Measurements from ENCODE around the gene SESTD1. TPM values are rescaled to one million over a fixed set of nuclear protein-coding genes. Genes with fewer than 3 reads are reported as not detected.
A peak's percentile ranks its signal among the peaks of the same experiment; 100 is the strongest.

The SESTD1 gene, protein sequence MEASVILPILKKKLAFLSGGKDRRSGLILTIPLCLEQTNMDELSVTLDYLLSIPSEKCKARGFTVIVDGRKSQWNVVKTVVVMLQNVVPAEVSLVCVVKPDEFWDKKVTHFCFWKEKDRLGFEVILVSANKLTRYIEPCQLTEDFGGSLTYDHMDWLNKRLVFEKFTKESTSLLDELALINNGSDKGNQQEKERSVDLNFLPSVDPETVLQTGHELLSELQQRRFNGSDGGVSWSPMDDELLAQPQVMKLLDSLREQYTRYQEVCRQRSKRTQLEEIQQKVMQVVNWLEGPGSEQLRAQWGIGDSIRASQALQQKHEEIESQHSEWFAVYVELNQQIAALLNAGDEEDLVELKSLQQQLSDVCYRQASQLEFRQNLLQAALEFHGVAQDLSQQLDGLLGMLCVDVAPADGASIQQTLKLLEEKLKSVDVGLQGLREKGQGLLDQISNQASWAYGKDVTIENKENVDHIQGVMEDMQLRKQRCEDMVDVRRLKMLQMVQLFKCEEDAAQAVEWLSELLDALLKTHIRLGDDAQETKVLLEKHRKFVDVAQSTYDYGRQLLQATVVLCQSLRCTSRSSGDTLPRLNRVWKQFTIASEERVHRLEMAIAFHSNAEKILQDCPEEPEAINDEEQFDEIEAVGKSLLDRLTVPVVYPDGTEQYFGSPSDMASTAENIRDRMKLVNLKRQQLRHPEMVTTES
- 70.9 TPM for total RNA-seq

DNA sequence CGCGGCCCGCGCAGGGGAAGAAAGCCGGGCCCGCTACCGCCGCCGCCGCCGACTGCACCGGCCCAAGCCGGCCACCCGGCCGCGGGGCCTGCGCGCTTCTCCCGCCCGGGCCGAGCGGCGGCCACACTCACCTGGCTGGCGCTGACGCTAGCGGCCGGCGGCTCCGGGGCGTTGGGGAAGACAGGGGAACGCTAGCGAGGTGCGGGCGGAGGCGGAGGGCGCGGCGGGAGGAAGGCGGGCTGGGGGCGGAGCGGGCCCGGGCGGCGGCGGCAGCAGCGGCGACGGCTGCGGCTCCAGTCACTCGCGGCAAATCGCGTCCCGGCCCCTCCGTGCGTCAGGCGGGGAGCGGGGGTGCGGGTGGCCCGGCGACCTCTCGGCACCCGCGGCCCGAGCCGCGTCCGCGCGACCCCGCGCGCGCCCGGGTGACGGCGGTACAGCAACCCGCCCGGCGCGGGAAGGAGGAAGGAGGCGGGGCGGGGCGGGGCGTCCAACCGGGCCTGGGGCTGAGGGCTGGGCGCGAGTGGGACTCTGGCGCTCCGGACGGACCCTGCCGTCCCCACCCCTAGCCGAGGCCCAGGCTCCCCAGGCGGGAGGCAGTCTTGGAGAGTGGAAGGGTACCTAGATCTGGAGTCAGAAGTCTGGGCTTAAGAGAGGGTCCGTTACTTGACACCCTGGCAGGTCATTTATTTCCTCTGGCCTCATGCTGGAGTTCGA is at the start of gene SESTD1:
SESTD1 (minus strand) TSS at position 465 of the 714 bp plus-strand sequence. CDS start 72,991 bp downstream, outside the sequence.
- FAIRE-seq (no peak), DNase-seq (ENCODE audit: low spot score in 2 of 2) (peak; percentile 67 to 75)

DNA sequence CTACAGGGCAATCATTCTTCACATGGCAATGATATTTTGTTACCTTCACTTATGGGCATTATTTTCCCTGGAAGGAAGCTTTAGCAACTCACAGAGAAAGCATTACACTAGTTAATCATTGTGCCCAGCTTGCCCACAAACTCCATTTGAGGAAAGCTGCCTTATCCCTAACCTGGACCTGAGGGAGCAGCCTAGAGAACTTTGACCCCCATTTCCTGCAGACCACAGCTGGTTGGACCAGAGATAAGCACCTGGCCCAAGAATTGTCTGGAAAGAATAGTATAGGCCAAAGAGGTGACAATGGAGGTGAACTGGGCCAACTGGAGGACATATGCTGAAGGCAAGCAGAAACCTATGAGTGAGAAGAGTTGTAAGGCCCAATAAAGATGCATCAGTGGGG is 48.4 kb upstream of the SESTD1 start:
- DNase-seq (ENCODE audit: low spot score in 2 of 2): no peak
- FAIRE-seq: no peak

DNA sequence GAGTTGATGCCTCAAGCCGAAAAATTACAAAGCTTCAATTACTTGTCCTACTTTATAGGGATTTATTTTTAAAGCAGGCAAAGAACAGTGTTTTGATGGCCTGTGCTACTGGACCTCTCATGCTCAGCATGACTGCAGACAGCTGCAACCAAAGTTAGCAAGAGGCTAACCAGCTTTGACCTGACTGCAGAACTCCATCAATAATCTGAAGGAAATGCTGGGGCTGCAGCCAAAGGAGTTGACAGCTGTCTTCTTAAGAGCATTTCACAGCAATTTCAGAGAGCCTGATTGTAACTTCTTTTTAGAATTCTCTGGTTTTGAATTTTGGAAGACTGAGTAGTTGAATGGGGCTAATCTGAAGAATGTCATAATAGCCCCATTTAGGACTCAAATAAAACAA is 46.5 kb upstream of the SESTD1 start:
- FAIRE-seq (no peak), DNase-seq (ENCODE audit: low spot score in 2 of 2) (peak in 1 of 2 donors; percentile 11)

DNA sequence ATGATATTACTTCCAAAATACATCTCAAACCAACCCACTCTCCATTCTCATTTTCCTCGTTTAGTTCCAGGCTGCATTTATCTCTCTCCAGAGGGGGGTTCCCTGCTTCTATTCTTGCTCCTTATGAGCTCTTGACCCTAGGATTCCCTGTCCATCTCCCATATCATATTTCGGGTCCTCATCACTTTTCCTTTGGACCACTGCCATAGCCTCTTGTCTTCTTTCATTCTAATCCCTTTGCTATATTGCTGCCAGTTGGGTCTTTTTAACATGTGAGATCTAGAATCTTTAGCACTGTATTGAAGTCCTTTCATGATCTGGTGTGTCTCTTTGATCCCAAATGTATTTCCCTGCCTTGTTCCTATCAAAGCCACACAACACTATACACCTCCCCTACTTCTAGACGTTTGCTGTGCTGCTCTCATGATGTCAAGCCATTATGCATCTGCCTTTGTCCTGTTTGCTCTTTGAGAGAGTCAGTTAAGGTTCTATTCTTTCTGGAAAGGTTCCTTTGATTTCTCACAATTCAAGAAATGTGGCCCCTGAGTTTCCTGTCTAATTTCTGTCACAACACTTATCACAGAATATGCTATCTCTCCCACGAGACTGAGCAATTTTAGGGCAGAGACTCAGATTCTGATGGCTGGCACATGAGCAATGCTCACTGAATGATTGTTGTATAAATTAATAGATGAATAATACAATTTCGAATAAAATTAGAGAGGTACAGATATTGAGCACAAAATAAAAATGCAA is 43.2 kb upstream of the SESTD1 start:
- FAIRE-seq: no peak
- DNase-seq (ENCODE audit: low spot score in 2 of 2): no peak

DNA sequence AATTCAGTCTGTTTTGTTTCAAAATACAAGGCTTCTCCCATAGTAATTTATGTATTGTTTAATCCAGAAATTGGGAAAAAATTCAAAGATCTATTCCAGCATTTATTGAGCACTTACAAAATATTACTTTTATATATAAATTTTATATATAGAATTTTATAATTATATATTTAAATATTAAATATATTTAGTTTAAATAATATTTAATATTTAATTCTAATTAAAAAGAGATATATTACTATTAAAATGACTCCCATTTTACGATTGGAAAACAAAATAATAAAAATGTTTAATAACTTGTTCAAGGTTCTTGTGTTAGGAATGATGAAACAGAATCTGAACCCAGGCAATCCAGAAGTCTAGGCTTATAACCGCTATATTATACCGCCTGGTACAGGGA is 40.5 kb upstream of the SESTD1 start:
- peak; percentile 70 for FAIRE-seq

DNA sequence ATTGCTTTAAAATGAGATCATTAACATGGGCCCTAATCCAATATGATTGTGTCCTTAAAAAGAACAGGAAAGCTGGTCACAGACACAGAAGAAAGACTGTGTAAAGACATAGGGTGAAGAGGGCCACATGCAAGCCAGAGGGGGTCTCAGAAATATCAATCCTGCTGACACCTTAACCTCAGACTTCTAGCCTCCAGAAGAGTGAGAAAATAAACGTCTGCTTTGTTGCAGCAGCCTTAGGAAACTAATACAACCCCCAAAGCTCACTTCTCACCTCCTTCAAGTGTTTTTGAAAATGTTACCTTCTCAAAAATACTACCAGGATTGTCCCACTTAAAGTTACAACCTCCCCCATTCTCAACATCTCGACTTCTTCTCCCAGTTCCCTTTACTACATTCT is 39.8 kb upstream of the SESTD1 start:
- DNase-seq (ENCODE audit: low spot score in 2 of 2) (no peak), FAIRE-seq (no peak)

More for the DNA sequence above, 40.5 kb upstream of the SESTD1 start:
- DNase-seq (ENCODE audit: low spot score in 2 of 2): no peak

DNA sequence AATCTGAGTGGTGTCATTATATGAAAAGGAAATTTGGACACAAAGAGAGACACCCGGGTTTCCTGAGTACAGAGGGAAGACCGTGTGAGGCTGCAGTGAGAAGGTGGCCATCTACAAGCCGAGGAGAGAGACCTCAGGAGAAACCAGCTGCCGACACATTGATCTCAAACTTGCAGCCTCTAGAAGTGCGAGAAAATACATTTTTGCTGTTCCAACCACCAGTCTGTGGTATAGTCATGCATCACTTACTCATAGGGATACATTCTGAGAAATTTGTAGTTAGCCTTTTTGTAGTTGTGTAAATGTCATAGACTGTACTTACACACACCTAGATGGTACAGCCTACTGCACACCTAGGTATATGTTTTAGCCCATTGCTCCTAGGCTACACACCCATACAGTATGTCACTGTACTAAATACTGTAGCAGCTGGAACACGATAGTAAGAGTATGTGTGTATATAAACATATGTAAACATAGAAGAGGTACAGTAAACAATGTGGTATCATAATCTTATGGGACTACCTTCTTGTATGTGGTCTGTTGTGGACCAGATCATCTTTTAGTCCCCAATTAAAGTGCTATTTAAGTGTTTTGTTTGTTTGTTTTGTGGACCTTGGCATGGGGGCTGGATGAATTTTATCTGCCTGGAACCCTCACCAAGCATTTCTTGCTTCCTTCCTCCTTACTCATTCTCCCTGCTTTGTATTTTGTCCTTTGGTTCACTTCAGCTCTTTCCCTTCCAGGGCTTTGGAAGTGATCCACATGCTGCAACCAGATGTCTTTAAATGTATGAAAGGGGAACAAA is 38.3 kb upstream of the SESTD1 start:
- no peak for FAIRE-seq
- DNase-seq (ENCODE audit: low spot score in 2 of 2): no peak

DNA sequence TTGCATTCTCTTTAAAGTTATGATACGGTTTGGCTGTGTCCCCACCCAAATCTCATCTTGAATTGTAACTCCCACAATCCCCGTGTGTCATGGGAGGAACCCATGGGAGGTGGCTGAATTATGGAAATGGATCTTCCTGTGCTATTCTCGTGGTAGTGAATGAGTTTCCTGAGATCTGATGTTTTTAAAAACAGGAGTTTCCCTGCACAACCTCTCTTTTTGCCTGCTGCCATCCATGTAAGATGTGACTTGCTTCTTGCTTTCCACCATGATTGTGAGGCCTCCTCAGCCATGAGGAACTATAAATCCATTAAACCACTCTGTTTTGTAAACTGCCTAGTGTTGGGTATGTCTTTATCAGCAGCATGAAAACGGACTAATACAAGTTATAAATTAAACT is 37.5 kb upstream of the SESTD1 start:
- DNase-seq (ENCODE audit: low spot score in 2 of 2) (no peak), FAIRE-seq (no peak)

DNA sequence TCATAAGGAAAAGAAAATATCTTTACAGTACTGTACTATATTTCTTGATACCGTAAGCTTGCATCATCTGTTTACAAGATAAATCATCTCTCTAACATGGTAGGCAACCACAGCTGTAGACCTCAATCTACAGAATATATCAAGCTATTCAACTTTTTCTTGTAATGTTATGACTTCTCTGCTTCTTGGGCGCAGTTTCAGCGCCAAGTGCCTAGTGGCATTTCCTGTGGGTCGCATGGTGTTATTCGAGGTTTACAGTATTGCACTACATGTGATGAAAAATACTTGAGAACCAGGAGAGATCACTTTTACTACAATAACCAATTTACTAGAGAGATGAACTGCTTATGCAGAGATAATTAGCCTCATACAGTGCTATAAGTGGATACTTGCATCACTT is 34.0 kb upstream of the SESTD1 start:
- no peak for FAIRE-seq
- no peak for DNase-seq (ENCODE audit: low spot score in 2 of 2)

DNA sequence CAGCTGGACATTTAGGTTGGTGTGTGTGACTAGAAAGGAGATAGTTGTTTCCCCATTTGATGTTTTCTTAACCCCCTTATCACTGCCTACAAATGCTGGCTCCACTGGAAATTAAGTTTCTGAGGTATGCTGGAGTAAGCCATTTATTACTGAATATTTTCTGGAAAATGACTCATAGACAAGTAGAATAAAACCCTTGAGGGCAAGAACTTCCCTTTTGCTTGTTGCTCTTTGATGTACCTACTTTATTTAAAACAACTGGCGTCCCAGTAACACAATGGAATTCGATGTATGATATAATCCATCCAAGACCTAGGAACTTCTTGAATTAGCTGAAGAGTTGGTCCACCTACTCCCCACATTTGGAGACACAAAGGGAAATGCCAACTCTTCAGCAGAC is 33.3 kb upstream of the SESTD1 start:
- no peak for DNase-seq (ENCODE audit: low spot score in 2 of 2)
- no peak for FAIRE-seq

DNA sequence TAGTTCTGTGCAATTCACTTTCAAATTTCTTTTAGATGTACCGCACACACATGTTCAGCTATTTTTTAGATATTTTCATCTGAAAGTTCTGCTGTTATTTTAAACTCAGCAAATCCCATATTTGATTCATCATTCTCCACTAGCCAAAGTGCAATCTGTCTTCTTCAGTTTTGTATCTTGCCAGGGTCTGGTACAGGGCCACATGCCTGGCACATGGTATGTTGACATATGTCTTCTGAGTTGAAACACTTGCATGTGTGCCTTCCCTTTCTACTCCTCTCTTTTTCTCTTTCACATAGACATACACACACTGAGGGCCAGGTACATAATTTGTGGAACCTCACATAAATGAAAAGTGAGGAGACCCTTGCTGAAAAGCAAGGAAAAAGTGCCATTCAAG is 25.7 kb upstream of the SESTD1 start:
- DNase-seq (ENCODE audit: low spot score in 2 of 2) (no peak), FAIRE-seq (no peak)

DNA sequence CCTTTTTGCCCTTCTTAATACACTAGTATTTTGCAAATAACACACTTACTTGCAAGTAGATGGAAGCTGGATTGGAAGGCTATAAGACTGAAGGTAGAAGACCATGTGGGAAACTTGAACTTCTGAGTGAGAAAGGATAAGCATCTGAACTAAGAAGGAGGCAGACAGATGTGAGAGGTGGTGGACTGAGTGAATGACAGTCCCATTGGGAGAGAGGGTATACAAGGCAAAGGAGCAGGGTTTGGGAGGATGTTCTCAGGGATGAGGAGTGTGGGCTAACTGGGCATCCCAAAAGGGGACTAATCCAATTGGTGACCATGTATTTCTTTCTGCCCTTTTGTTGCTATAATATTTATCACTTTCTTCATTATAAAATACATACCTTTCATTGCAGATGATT is 20.4 kb upstream of the SESTD1 start:
- no peak for FAIRE-seq
- no peak for DNase-seq (ENCODE audit: low spot score in 2 of 2)

DNA sequence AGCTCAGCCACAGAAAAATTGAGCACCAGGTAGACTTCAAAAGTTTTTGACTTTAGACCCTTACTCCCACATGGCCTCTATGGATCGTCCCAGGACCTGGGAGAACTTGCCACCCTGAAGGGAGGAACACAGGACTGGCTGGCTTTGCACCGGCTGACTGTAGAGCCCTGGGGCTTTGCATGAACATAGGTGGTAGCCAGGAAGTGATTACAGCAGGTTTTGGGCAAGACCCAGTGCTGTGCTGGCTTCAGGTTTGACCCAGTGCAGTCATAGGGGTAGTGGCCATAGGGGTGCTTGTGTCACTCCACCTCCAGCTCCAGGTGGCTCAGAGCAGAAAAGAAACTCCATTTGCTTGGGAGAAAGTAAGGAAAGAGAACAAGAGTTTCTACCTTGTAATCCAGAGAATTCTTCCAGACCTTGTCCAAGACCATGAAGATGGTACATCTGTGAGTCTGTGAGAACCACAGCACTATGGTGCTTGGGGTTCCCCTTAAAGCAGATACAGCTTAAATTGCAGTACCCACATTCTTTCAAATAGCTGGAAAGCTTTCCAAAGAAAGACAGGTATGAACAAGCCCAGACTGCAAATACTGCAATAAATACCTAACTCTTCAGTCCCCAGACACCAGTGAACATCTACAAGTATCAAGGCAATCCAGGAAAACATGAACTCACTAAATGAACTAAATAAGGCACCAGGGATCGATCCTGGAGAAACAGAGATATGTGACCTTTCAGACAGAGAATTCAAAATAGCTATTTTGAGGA is 13.0 kb upstream of the SESTD1 start:
- no peak for DNase-seq (ENCODE audit: low spot score in 2 of 2)
- no peak for FAIRE-seq

DNA sequence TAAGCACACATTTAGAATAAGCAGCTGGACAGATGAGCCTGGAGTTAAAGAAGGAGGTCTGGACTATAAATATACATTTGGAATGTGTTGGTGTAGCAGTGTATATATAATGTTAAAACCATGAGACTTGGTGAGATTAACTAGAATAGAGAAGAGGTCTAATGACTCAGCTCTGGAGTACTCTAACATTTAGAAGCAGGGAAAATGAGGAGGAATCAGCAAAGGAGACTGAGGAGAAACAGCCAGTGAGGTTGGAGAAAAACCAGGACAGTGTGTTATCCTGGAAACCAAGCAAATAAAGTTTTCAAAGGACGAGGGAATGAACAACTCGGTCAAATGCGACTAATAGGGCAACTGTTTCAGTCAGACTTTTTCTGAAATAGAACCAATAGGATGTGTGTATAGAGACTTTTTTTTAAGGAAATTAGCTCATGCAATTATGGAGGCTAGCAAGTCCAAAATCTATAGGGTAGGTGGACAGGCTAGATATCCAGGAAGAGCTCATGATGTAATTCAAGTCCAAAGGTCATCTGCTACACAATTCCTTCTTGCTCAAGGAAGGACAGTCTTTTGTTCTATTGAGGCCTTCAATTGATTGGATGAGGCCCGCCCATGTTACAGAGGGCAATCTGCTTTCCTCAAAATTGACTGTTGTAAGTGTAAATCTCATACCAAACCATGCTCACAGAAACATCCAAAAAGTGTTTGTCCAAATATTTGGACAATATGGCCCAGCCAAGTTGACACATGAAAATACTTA is 10.8 kb upstream of the SESTD1 start:
- FAIRE-seq (no peak), DNase-seq (ENCODE audit: low spot score in 2 of 2) (no peak)

DNA sequence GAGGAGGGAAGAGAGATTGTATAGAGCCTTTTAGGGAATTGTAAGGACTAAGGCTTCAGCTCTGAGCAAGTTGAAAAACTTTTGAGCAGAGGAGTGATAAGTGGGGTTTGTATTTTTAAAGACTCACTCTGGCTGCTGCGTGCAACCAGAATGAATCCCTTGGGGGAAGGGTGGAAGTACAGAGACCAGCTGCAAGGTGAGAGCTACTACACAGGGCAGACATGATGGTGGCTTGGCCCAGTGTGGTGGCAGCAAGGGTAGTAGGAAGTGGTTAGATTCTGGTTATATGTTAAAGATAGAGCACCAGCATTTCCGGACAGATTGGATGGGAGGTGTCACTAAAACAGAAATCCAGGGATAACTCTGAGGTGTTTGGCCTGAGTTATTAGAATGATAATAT is 10.1 kb upstream of the SESTD1 start:
- DNase-seq (ENCODE audit: low spot score in 2 of 2): no peak
- no peak for FAIRE-seq

DNA sequence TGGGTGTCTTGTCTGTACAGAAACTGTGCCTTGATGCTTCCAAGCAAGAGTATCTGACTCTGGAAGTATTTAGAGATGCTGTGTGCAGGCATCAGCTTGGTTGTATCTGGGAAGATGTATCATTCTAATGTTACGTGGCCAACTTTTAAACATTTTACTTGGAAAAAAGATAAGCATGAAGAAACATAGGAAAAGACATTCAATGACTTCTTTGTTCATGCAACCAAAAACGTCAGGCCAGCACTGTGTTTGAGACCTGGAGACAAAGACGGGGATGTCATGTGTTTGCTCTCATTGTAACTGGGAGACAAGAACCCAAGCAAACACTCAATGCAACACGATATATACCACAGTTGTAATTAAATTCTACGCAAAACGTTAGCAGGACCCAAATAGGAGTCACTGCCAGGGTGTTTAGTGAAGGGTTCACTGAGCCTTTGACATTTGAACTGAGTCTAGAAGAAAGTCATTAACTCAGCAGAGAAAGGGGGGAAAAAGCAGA is 8.9 kb upstream of the SESTD1 start:
- FAIRE-seq: no peak
- no peak for DNase-seq (ENCODE audit: low spot score in 2 of 2)

DNA sequence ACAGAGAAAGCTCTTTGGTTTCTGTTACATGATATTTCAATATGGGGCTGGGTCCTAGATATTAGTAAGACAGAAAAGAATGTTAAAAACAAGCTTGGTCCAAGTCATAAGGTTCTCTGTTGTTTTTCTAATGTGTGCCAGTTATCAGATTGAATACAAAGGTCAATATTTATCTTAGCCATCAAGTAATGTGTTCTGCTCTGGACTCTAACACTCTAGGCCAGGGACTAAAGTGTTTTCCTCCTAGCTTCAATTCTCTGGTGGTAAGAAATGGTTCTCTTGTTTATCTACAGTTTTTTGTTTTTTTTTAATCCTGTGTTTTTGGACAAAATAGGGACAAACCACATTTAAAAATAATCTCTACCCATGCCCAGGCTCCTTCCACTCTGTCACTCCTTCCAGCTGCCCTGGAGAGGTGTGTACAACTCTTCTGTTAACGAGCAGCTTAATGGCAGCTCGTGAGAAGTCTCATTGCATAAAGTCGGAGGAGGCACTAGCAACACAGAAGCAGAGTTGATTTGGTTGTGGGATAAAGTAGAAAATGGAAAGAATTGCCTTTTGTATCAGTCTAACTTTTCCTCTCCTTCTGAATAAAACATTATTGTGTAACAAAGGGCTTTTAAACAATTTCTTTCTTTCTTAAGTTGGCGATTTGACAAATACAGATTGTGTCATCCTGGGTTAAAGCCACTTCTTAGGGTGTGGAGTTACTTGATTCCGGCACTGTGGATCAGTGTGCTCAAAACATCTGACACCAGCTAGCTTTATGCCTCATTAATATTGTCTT is 8.0 kb upstream of the SESTD1 start:
- DNase-seq (ENCODE audit: low spot score in 2 of 2): no peak
- peak; percentile 26 for FAIRE-seq
